Measurements from ENCODE around the gene MMP24OS.

- TF ChIP-seq, protein P1, sequence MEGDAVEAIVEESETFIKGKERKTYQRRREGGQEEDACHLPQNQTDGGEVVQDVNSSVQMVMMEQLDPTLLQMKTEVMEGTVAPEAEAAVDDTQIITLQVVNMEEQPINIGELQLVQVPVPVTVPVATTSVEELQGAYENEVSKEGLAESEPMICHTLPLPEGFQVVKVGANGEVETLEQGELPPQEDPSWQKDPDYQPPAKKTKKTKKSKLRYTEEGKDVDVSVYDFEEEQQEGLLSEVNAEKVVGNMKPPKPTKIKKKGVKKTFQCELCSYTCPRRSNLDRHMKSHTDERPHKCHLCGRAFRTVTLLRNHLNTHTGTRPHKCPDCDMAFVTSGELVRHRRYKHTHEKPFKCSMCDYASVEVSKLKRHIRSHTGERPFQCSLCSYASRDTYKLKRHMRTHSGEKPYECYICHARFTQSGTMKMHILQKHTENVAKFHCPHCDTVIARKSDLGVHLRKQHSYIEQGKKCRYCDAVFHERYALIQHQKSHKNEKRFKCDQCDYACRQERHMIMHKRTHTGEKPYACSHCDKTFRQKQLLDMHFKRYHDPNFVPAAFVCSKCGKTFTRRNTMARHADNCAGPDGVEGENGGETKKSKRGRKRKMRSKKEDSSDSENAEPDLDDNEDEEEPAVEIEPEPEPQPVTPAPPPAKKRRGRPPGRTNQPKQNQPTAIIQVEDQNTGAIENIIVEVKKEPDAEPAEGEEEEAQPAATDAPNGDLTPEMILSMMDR (IDR thresholded peaks at IDR 0.05; ENCODE audit: low read depth, low read length, missing input control), result no peak
- TF ChIP-seq ATF3 (IDR thresholded peaks at IDR 0.05) (no peak), RAD21 (IDR thresholded peaks at IDR 0.05) (no peak), NR2F2 (IDR thresholded peaks at IDR 0.05) (no peak), FOXA1 (IDR thresholded peaks at IDR 0.05) (no peak), SP1 (IDR thresholded peaks at IDR 0.05) (no peak), MAX (IDR thresholded peaks at IDR 0.05) (no peak), HNF4A (conservative IDR thresholded peaks at IDR 0.05) (no peak), RXRA (IDR thresholded peaks at IDR 0.05) (no peak)
- TF ChIP-seq, protein P2, sequence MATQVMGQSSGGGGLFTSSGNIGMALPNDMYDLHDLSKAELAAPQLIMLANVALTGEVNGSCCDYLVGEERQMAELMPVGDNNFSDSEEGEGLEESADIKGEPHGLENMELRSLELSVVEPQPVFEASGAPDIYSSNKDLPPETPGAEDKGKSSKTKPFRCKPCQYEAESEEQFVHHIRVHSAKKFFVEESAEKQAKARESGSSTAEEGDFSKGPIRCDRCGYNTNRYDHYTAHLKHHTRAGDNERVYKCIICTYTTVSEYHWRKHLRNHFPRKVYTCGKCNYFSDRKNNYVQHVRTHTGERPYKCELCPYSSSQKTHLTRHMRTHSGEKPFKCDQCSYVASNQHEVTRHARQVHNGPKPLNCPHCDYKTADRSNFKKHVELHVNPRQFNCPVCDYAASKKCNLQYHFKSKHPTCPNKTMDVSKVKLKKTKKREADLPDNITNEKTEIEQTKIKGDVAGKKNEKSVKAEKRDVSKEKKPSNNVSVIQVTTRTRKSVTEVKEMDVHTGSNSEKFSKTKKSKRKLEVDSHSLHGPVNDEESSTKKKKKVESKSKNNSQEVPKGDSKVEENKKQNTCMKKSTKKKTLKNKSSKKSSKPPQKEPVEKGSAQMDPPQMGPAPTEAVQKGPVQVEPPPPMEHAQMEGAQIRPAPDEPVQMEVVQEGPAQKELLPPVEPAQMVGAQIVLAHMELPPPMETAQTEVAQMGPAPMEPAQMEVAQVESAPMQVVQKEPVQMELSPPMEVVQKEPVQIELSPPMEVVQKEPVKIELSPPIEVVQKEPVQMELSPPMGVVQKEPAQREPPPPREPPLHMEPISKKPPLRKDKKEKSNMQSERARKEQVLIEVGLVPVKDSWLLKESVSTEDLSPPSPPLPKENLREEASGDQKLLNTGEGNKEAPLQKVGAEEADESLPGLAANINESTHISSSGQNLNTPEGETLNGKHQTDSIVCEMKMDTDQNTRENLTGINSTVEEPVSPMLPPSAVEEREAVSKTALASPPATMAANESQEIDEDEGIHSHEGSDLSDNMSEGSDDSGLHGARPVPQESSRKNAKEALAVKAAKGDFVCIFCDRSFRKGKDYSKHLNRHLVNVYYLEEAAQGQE (IDR thresholded peaks at IDR 0.05), result no peak
Observed at GRCh38 chr20:35296101-35296554, 18.2 kb upstream of the MMP24OS start.
